K562 (cell line): ENCODE data around the gene AHCYL2. TPM values are rescaled to one million over a fixed set of nuclear protein-coding genes. Genes with fewer than 3 reads are reported as not detected.
A peak's percentile ranks its signal among the peaks of the same experiment; 100 is the strongest.

Experiments
- ATAC-seq: fragments of 200-7000 bp; cut with Tn5 transposase; 3 replicates; pipeline ENCODE4 v1.9.1; 2020; ENCODE audit warnings: moderate library complexity
- BruUV-seq: library from RNA; stranded (reverse); fragments of 400-500 nt; replicated peaks from 2 replicates; lab custom pipeline; 2021; lab: Mats Ljungman, UMichigan
- CTCF ChIA-PET: fragments of 300-600 bp; formaldehyde crosslinking; extraction: SDS; loops from one replicate; lab custom pipeline; 2021; ENCODE audit warnings: low intra/inter-chr PET ratio; lab: Yijun Ruan, JAX
- POLR2A ChIA-PET: fragments of 300-600, 350-650 bp; sonication (Branson Sonifier 250); formaldehyde crosslinking; extraction: SDS; loops from one replicate; lab custom pipeline; 2021; ENCODE audit warnings: antibody characterized with exemption, inconsistent platforms; lab: Yijun Ruan, JAX
- DNase-seq, 4 experiments: peaks; one replicate each; pipeline versions ENCODE4 v3.0.0 to v3.0.0-alpha.2; 2011 to 2018; ENCODE audit warnings: low spot score in 3 of 4, mixed read lengths in 3 of 4; ENCODE audit errors: extremely low read depth in 1 of 4
- FAIRE-seq: peaks from 2 replicates; lab custom pipeline; 2011; peaks lifted over from hg19 to GRCh38; lab: Jason Lieb, UNC
- H2AFZ ChIP-seq: 2 replicates; pipeline ENCODE4 v1.6.0; 2011; ENCODE audit warnings: low read depth, low read length, control low read depth, inconsistent platforms
- H3K27ac ChIP-seq: fragments of 200-600 bp; 3 replicates; pipeline ENCODE4 v1.8.0; 2011; ENCODE audit warnings: low read depth, mild to moderate bottlenecking, control low read depth, inconsistent platforms, low read length, moderate library complexity, mixed read lengths; ENCODE audit errors: extremely low read depth
- H3K27me3 ChIP-seq, 2 experiments: fragments of 300-600 bp in 1 of 2; 2 replicates in 1 of 2; 3 replicates in 1 of 2; pipeline versions ENCODE4 v1.6.0 to v1.8.0; 2011; ENCODE audit warnings: inconsistent platforms in 2 of 2, low read length in 2 of 2, mild to moderate bottlenecking in 1 of 2, mixed read lengths in 1 of 2, moderate library complexity in 1 of 2; ENCODE audit not compliant: control insufficient read depth in 2 of 2, insufficient read depth in 2 of 2
- H3K36me3 ChIP-seq: fragments of 300-600 bp; 3 replicates; pipeline ENCODE4 v1.8.0; 2011; ENCODE audit warnings: mild to moderate bottlenecking, low read length, inconsistent platforms; ENCODE audit not compliant: control insufficient read depth, insufficient read depth
- H3K4me1 ChIP-seq, 2 experiments: fragments of 200-600 bp in 1 of 2; replicated peaks in 1 of 2; 2 replicates in 1 of 2; 3 replicates in 1 of 2; pipeline versions ENCODE4 v1.5.1 to v1.8.0; 2011; ENCODE audit warnings: inconsistent platforms in 2 of 2, low read length in 2 of 2, mild to moderate bottlenecking in 1 of 2, mixed read lengths in 1 of 2, moderate library complexity in 1 of 2; ENCODE audit not compliant: control insufficient read depth in 2 of 2, insufficient read depth in 2 of 2
- H3K4me2 ChIP-seq: 2 replicates; pipeline ENCODE4 v1.6.1; 2011; ENCODE audit warnings: low read length, control low read depth, inconsistent platforms, mixed read lengths; ENCODE audit not compliant: insufficient read depth
- H3K4me3 ChIP-seq: fragments of 200-600 bp; sonication (generic), shearing (Covaris generic); 2 replicates; pipeline ENCODE4 v1.5.1; 2016; ENCODE audit warnings: control low read depth, inconsistent platforms
- H3K79me2 ChIP-seq: fragments of 200-600 bp; 3 replicates; pipeline ENCODE4 v1.8.0; 2011; ENCODE audit warnings: low read length, inconsistent platforms; ENCODE audit not compliant: control insufficient read depth, insufficient read depth
- H3K9ac ChIP-seq, 2 experiments: 2 replicates each; pipeline versions ENCODE4 v1.6.0 to v1.6.1; 2011; ENCODE audit warnings: low read depth in 2 of 2, low read length in 2 of 2, control low read depth in 1 of 2, inconsistent platforms in 1 of 2, mild to moderate bottlenecking in 1 of 2, mixed read lengths in 1 of 2; ENCODE audit not compliant: insufficient read depth in 1 of 2
- H3K9me1 ChIP-seq: one replicate; pipeline ENCODE4 v1.6.0; 2011; ENCODE audit warnings: inconsistent platforms, mild to moderate bottlenecking, low read length, moderate library complexity; ENCODE audit not compliant: control insufficient read depth, insufficient read depth
- H3K9me3 ChIP-seq: replicated peaks from 2 replicates; pipeline ENCODE4 v1.5.1; 2011; ENCODE audit warnings: low read depth, low read length, inconsistent platforms; ENCODE audit not compliant: control insufficient read depth, insufficient read depth
- H4K20me1 ChIP-seq: replicated peaks from 2 replicates; pipeline ENCODE4 v1.6.1; 2011; ENCODE audit warnings: low read length, inconsistent platforms, mixed read lengths; ENCODE audit not compliant: control insufficient read depth, insufficient read depth
- MEIS2 ChIP-seq: fragments of 450-650 bp; IDR thresholded peaks from 2 replicates; pipeline ENCODE4 v1.6.1; 2014; ENCODE audit warnings: mild to moderate bottlenecking; ENCODE audit not compliant: partially characterized antibody
- NFXL1 ChIP-seq: fragments of 450-650 bp; formaldehyde crosslinking; IDR thresholded peaks from 2 replicates; pipeline ENCODE4 v1.4.0; 2021; ENCODE audit warnings: mild to moderate bottlenecking
- WGBS: fragments of 100-300 bp; shearing (Covaris generic); methylation state at CpG from one replicate; pipeline ENCODE4 v1.1.6; 2016; ENCODE audit warnings: low coverage, mixed read lengths; ENCODE audit not compliant: insufficient coverage; ENCODE audit errors: missing lambda C conversion rate; 5-methylcytosine and 5-hydroxymethylcytosine counted together
- in situ Hi-C: fragments of 300-500 bp; cut with MboI; formaldehyde crosslinking; loops from 4 replicates; pipeline ENCODE4 v1.15.0; 2018; ENCODE audit warnings: inconsistent platforms, mixed read lengths
- intact Hi-C: fragments of 100-400 bp; cut with micrococcal nuclease; formaldehyde crosslinking; loops from 2 replicates; pipeline ENCODE4 v1.14.2; 2022
- polyA plus RNA-seq, 8 experiments: library from polyadenylated mRNA; depleted of rRNA in 4 of 8; stranded (reverse) in 5 of 8; unstranded in 3 of 8; fragments of >200 nt; fragmentation: Nextera tagmentation in 2 of 8; fragmentation: Illumina TruSeq in 1 of 8; extraction: Ambion mirVana in 2 of 8; extraction: Trizol in 1 of 8; gene quantifications; 2 replicates each; pipeline versions ENCODE4 v1.2.1 to v1.2.3, GENCODE V29; 2011 to 2014; ENCODE audit warnings: inconsistent platforms in 1 of 8, missing spikeins in 1 of 8
- total RNA-seq, 7 experiments: library from RNA; depleted of rRNA in 6 of 7; stranded (reverse); fragments of >200 nt in 6 of 7; fragmentation: Illumina TruSeq in 2 of 7; extraction: Trizol in 2 of 7; gene quantifications; 2 replicates each; pipeline versions ENCODE4 v1.2.1 to v1.2.3, GENCODE V29; 2011 to 2021; ENCODE audit warnings: low replicate concordance in 1 of 7
- TF ChIP-seq, protein P1 (sequence below), 2 experiments: IDR thresholded peaks in 1 of 2; conservative IDR thresholded peaks in 1 of 2; 2 replicates each; pipeline ENCODE4 v1.6.1; 2016; ENCODE audit warnings: low read depth in 2 of 2, mild to moderate bottlenecking in 1 of 2, missing compliant biosample characterization in 1 of 2, missing genetic modification characterization in 1 of 2, moderate library complexity in 1 of 2
- TF ChIP-seq, protein P2 (sequence below): fragments of 450-650 bp; IDR thresholded peaks from 2 replicates; pipeline ENCODE4 v1.6.1; 2016

Gene AHCYL2
- total and polyA plus RNA-seq, 9 of the 15 experiments (the other 6 are each of a cell fraction or from before 2014, with no cell fraction given) = 0.93 to 10.5 (median 5.2) TPM

DNA sequence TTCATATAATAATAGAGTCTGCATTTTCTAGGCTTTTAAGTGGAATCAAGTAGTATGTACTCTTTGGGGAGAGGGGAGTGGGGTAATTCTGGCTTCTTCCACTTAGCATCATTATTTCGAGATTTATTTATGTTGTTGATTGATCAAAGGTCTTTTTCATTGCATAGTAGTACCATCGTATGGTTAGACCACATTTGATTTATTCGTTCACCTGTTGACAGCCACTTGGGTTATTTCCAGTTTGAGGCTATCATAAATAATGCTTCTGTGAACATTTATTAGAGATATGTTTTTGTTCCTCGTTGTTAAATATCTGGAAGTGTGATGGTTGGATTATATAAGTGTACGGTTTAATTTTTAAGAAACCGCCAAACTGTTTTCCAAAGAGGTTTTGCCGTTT is 52.8 kb downstream of the AHCYL2 start:
- intact Hi-C loops = no loop called here
- 19% methylated on average over 7 of the region's 7 CpGs for WGBS

More for the DNA sequence above, 52.8 kb downstream of the AHCYL2 start:
- Histone ChIP-seq H3K4me3 (no peak overlapping the region), H2AFZ (no peak overlapping the region), H4K20me1 (no peaks in the 10 kb centered on the region), H3K36me3 (no peaks in the 10 kb centered on the region), H3K9me1 (no peaks in the 10 kb centered on the region), H3K9ac (no peak overlapping the region), H3K27me3 (no peaks in the 10 kb centered on the region), H3K4me1 (no peaks in the 10 kb centered on the region), H3K9me3 (no peaks in the 10 kb centered on the region), H3K27ac (no peak overlapping the region), H3K4me2 (no peak overlapping the region), H3K79me2 (no peaks in the 10 kb centered on the region)
- POLR2A ChIA-PET = interaction anchor here (0.6 kb wide), 1 partner anchor 13 kb away, joined by 3 read pairs; no protein-coding TSS in a partner anchor
- TF ChIP-seq, protein P1, sequence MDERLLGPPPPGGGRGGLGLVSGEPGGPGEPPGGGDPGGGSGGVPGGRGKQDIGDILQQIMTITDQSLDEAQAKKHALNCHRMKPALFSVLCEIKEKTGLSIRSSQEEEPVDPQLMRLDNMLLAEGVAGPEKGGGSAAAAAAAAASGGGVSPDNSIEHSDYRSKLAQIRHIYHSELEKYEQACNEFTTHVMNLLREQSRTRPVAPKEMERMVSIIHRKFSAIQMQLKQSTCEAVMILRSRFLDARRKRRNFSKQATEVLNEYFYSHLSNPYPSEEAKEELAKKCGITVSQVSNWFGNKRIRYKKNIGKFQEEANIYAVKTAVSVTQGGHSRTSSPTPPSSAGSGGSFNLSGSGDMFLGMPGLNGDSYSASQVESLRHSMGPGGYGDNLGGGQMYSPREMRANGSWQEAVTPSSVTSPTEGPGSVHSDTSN (CRISPR knock-in tag; IDR thresholded peaks at IDR 0.05; ENCODE audit: low read depth) = no peak
- TF ChIP-seq, protein P1 (tag; conservative IDR thresholded peaks at IDR 0.05; ENCODE audit: low read depth) = peak; percentile 64; the same call in 1 of the 2 replicates
- TF ChIP-seq, protein P2, sequence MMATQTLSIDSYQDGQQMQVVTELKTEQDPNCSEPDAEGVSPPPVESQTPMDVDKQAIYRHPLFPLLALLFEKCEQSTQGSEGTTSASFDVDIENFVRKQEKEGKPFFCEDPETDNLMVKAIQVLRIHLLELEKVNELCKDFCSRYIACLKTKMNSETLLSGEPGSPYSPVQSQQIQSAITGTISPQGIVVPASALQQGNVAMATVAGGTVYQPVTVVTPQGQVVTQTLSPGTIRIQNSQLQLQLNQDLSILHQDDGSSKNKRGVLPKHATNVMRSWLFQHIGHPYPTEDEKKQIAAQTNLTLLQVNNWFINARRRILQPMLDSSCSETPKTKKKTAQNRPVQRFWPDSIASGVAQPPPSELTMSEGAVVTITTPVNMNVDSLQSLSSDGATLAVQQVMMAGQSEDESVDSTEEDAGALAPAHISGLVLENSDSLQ = 0 out of 2 replicates have a peak, but pooled peaks have one; percentile 16
- TF ChIP-seq NFXL1 (CRISPR knock-in tag) (no peak), MEIS2 (peak; percentile 69)
- no TSS peak for BruUV-seq
- CTCF ChIA-PET = no interaction called here
- DNase-seq = no peak
- ATAC-seq = no peak
- FAIRE-seq = no peak
- in situ Hi-C loops = no loop called here
